Measurements from ENCODE around the gene GDPD4.

GRCh38 chr11:77205467-77206263, 95.8 kb downstream of the GDPD4 start:
- TF ChIP-seq CTCF (IDR thresholded peaks at IDR 0.05): no peak
- no peak for TF ChIP-seq POLR2A (IDR thresholded peaks at IDR 0.05)

Data from esophagus squamous epithelium (tissue), 4 donors.